Measurements from ENCODE around the gene PLXNB3.

- TF ChIP-seq, protein P1, sequence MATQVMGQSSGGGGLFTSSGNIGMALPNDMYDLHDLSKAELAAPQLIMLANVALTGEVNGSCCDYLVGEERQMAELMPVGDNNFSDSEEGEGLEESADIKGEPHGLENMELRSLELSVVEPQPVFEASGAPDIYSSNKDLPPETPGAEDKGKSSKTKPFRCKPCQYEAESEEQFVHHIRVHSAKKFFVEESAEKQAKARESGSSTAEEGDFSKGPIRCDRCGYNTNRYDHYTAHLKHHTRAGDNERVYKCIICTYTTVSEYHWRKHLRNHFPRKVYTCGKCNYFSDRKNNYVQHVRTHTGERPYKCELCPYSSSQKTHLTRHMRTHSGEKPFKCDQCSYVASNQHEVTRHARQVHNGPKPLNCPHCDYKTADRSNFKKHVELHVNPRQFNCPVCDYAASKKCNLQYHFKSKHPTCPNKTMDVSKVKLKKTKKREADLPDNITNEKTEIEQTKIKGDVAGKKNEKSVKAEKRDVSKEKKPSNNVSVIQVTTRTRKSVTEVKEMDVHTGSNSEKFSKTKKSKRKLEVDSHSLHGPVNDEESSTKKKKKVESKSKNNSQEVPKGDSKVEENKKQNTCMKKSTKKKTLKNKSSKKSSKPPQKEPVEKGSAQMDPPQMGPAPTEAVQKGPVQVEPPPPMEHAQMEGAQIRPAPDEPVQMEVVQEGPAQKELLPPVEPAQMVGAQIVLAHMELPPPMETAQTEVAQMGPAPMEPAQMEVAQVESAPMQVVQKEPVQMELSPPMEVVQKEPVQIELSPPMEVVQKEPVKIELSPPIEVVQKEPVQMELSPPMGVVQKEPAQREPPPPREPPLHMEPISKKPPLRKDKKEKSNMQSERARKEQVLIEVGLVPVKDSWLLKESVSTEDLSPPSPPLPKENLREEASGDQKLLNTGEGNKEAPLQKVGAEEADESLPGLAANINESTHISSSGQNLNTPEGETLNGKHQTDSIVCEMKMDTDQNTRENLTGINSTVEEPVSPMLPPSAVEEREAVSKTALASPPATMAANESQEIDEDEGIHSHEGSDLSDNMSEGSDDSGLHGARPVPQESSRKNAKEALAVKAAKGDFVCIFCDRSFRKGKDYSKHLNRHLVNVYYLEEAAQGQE (IDR thresholded peaks at IDR 0.05; ENCODE audit: borderline replicate concordance): no peak
- no peak for TF ChIP-seq POLR2AphosphoS5 (IDR thresholded peaks at IDR 0.05)
These were observed 13.4 kb downstream of the PLXNB3 start for GRCh38 chrX:153777261-153778090.

All from neural cell (in vitro differentiated cells).